Small intestine (tissue), 7 donors: ENCODE data around the gene VSIG8. TPM values are rescaled to one million over a fixed set of nuclear protein-coding genes. Genes with fewer than 3 reads are reported as not detected.
A peak's percentile ranks its signal among the peaks of the same experiment; 100 is the strongest.

ENCODE experiments used
- DNase-seq, 2 donors: peaks; one replicate each; pipeline versions ENCODE4 v3.0.0 to v3.0.0-alpha.2; 2013
- FAIRE-seq: peaks from 2 replicates; lab custom pipeline; 2012; peaks lifted over from hg19 to GRCh38; lab: Jason Lieb, UNC
- H3K27ac ChIP-seq, 3 donors: one replicate each; pipeline ENCODE4 v1.5.1; 2013; ENCODE audit warnings: low read length in 2 of 3, mild to moderate bottlenecking in 2 of 3, control low read depth in 1 of 3, inconsistent platforms in 1 of 3, low read depth in 1 of 3, moderate library complexity in 1 of 3
- H3K27me3 ChIP-seq, 3 donors: one replicate each; pipeline ENCODE4 v1.6.1; 2013; ENCODE audit warnings: low read length in 3 of 3, inconsistent platforms in 1 of 3; ENCODE audit not compliant: control insufficient read depth in 3 of 3, insufficient read depth in 3 of 3
- H3K36me3 ChIP-seq, 3 donors: one replicate each; pipeline ENCODE4 v1.6.1; 2013; ENCODE audit warnings: low read length in 3 of 3, inconsistent platforms in 1 of 3, low read depth in 1 of 3, mild to moderate bottlenecking in 1 of 3, moderate library complexity in 1 of 3; ENCODE audit not compliant: control insufficient read depth in 3 of 3, insufficient read depth in 2 of 3
- H3K4me1 ChIP-seq, 3 donors: one replicate each; pipeline ENCODE4 v1.6.1; 2013; ENCODE audit warnings: low read length in 2 of 3, inconsistent platforms in 1 of 3, low read depth in 1 of 3, mild to moderate bottlenecking in 1 of 3, moderate library complexity in 1 of 3; ENCODE audit not compliant: control insufficient read depth in 3 of 3, insufficient read depth in 2 of 3
- H3K4me3 ChIP-seq, 3 donors: one replicate each; pipeline ENCODE4 v1.5.1; 2013; ENCODE audit warnings: low read length in 3 of 3, control low read depth in 1 of 3, inconsistent platforms in 1 of 3, low read depth in 1 of 3, mild to moderate bottlenecking in 1 of 3, moderate library complexity in 1 of 3
- H3K9me3 ChIP-seq, 2 donors: one replicate each; pipeline ENCODE4 v1.6.1; 2013; ENCODE audit warnings: low read depth in 1 of 2, low read length in 1 of 2; ENCODE audit not compliant: control insufficient read depth in 2 of 2, insufficient read depth in 1 of 2
- WGBS, 3 donors: extraction: QIAGEN DNeasy Blood & Tissue Kit; methylation state at CpG; one replicate each; pipeline ENCODE4 v1.1.7; 2013; 5-methylcytosine and 5-hydroxymethylcytosine counted together
- polyA plus RNA-seq, 4 donors: library from polyadenylated mRNA; stranded (reverse) in 3 of 4; unstranded in 1 of 4; fragments of 200-250 nt in 3 of 4; fragments of 120-200 nt in 1 of 4; gene quantifications; one replicate each; pipeline versions ENCODE4 v1.2.1 to v1.2.3, GENCODE V29; 2013
- donor health status: healthy with polysubstance abuse.
- donor health status: control.
- donor health status: control.
- donor health status: Bipolar disorder and iron deficiency.
- donor health status: healthy.

VSIG8 gene
- polyA plus RNA-seq, 4 donors = 0.09 to 0.19 TPM; not detected in 2

GRCh38 chr1:159851407-159851806 lies 11.1 kb downstream of the VSIG8 start:
- WGBS, 3 donors = 62 to 70% (median 69%) methylated on average over 1 of the region's 1 CpG
- Histone ChIP-seq H3K4me1 (peaks cover 0 to 30% (median 0%) of the 10 kb centered on the region in 3 donors), H3K9me3 (no peaks in the 10 kb centered on the region), H3K4me3 (no peak overlapping the region), H3K27me3 (no peaks in the 10 kb centered on the region), H3K36me3 (no peaks in the 10 kb centered on the region), H3K27ac (no peak overlapping the region)
- FAIRE-seq = no peak
- no peak for DNase-seq

GRCh38 chr1:159849626-159850366 lies 12.7 kb downstream of the VSIG8 start:
- FAIRE-seq (no peak), DNase-seq (no peak)
- no peaks in the 10 kb centered on the region for H3K36me3 ChIP-seq
- no peak overlapping the region for H3K27ac ChIP-seq
- H3K4me1 ChIP-seq = peaks cover 0 to 32% (median 3%) of the 10 kb centered on the region in 3 donors
- 72 to 86% (median 74%) methylated on average over 2 of the region's 2 CpGs for WGBS, 3 donors
- no peaks in the 10 kb centered on the region for H3K27me3 ChIP-seq
- H3K4me3 ChIP-seq = no peak overlapping the region
- no peaks in the 10 kb centered on the region for H3K9me3 ChIP-seq

DNA sequence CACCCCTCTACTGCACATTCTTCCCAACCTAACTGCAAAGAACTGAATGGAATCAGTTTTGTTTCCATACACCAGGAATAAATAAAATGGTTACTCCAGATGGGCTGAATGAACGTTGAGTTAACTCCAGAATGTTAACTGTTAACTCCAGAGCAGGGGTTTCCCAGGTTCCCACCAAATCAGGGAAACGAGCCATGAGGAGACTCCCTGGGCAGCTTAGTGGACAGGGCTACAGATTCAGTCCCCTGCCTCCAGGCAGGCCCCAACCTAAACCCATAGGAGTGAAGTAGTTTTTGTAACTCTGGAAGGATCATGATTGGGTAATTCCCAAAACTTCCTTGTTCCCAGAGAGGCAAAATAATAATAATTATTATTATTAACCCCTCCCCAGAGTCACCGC lies 14.1 kb downstream of the VSIG8 start:
- 48 to 81% (median 55%) methylated on average over 3 of the region's 3 CpGs for WGBS, 3 donors
- H3K4me3 ChIP-seq = no peak overlapping the region
- no peaks in the 10 kb centered on the region for H3K36me3 ChIP-seq
- peaks cover 0 to 27% (median 3%) of the 10 kb centered on the region in 3 donors for H3K4me1 ChIP-seq
- no peaks in the 10 kb centered on the region for H3K9me3 ChIP-seq
- no peak overlapping the region for H3K27ac ChIP-seq
- DNase-seq (no peak), FAIRE-seq (no peak)
- H3K27me3 ChIP-seq = no peaks in the 10 kb centered on the region

GRCh38 chr1:159847231-159847630 lies 15.2 kb downstream of the VSIG8 start:
- Histone ChIP-seq H3K9me3 (no peaks in the 10 kb centered on the region), H3K4me3 (no peak overlapping the region), H3K27me3 (no peaks in the 10 kb centered on the region), H3K36me3 (no peaks in the 10 kb centered on the region), H3K4me1 (peaks cover 0 to 20% (median 3%) of the 10 kb centered on the region in 3 donors), H3K27ac (peak overlapping the region in 1 of 3 donors; percentile 94)
- 64 to 75% (median 66%) methylated on average over 4 of the region's 4 CpGs for WGBS, 3 donors
- DNase-seq (no peak), FAIRE-seq (no peak)

GRCh38 chr1:159845751-159846629 lies 16.5 kb downstream of the VSIG8 start:
- Histone ChIP-seq H3K4me1 (peaks cover 0 to 20% (median 3%) of the 10 kb centered on the region in 3 donors), H3K9me3 (no peaks in the 10 kb centered on the region), H3K36me3 (peaks cover 0 to 1% (median 0%) of the 10 kb centered on the region in 3 donors), H3K27ac (peak overlapping the region in 1 of 3 donors; percentile 94), H3K4me3 (no peak overlapping the region), H3K27me3 (no peaks in the 10 kb centered on the region)
- 35 to 72% (median 58%) methylated on average over 13 of the region's 13 CpGs for WGBS, 3 donors
- FAIRE-seq = no peak
- peak; percentile 84 to 94 for DNase-seq

DNA sequence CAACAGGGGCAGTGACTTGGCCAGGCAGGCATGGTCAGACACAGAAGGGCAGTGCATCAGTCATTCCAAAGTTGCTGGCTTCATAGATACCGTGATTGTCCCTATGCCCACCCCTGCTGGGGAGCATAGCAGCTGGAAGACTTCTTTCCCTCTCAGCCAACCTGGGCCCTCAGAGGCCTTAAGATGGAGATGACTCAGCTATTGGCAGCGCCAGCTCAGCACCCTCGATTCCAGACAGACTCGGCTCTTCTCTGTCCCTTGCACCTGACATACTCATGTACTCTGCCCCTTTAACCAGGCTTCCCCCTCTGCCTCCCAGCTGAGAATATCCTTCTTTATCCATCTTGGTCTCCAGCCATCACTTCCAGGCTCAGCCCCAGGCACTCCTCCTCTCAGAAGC lies 19.0 kb downstream of the VSIG8 start:
- H3K9me3 ChIP-seq = no peaks in the 10 kb centered on the region
- DNase-seq (no peak), FAIRE-seq (no peak)
- no peaks in the 10 kb centered on the region for H3K27me3 ChIP-seq
- WGBS, 3 donors = 59 to 82% (median 70%) methylated on average over 4 of the region's 4 CpGs
- H3K27ac ChIP-seq = no peak overlapping the region
- peaks cover 0 to 12% (median 0%) of the 10 kb centered on the region in 3 donors for H3K36me3 ChIP-seq
- H3K4me1 ChIP-seq = peaks cover 0 to 20% (median 3%) of the 10 kb centered on the region in 3 donors
- no peak overlapping the region for H3K4me3 ChIP-seq

DNA sequence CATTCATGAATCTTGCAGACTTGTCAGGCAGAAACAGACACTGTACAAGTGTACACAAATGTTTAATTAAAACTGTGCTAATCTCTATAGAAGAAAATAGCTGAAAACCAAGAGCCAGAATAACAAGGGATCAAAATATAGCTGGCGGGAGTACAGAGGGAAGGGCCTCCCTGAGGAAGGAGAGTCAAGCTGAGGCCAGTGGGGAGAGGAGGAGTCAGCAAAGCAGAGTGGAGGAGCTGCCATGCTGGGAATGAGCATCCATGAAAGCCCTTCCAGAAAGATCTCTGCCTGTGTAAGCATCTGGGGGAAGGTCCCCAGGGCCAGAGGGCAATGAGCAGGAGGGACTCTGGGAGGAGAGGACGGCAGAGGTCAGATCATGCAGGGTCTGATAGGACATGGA lies 20.7 kb downstream of the VSIG8 start:
- Histone ChIP-seq H3K9me3 (no peaks in the 10 kb centered on the region), H3K4me1 (peaks cover 0 to 12% (median 3%) of the 10 kb centered on the region in 3 donors), H3K36me3 (peaks cover 0 to 15% (median 0%) of the 10 kb centered on the region in 3 donors), H3K27ac (no peak overlapping the region), H3K27me3 (no peaks in the 10 kb centered on the region), H3K4me3 (no peak overlapping the region)
- 82 to 98% (median 93%) methylated on average over 2 of the region's 2 CpGs for WGBS, 3 donors
- DNase-seq = no peak
- no peak for FAIRE-seq

GRCh38 chr1:159839116-159839849 lies 23.2 kb downstream of the VSIG8 start:
- Histone ChIP-seq H3K36me3 (peaks cover 0 to 18% (median 0%) of the 10 kb centered on the region in 3 donors), H3K4me1 (no peaks in the 10 kb centered on the region), H3K27me3 (no peaks in the 10 kb centered on the region), H3K9me3 (no peaks in the 10 kb centered on the region), H3K27ac (no peak overlapping the region), H3K4me3 (no peak overlapping the region)
- DNase-seq = no peak
- FAIRE-seq = no peak
- WGBS, 3 donors = 86 to 96% (median 94%) methylated on average over 5 of the region's 5 CpGs
